Measurements from ENCODE around the gene ACO1.

GRCh38 chr9:32398207-32398606 is 13.8 kb downstream of the ACO1 start:
- TF ChIP-seq, protein P1, sequence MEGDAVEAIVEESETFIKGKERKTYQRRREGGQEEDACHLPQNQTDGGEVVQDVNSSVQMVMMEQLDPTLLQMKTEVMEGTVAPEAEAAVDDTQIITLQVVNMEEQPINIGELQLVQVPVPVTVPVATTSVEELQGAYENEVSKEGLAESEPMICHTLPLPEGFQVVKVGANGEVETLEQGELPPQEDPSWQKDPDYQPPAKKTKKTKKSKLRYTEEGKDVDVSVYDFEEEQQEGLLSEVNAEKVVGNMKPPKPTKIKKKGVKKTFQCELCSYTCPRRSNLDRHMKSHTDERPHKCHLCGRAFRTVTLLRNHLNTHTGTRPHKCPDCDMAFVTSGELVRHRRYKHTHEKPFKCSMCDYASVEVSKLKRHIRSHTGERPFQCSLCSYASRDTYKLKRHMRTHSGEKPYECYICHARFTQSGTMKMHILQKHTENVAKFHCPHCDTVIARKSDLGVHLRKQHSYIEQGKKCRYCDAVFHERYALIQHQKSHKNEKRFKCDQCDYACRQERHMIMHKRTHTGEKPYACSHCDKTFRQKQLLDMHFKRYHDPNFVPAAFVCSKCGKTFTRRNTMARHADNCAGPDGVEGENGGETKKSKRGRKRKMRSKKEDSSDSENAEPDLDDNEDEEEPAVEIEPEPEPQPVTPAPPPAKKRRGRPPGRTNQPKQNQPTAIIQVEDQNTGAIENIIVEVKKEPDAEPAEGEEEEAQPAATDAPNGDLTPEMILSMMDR (IDR thresholded peaks at IDR 0.05; ENCODE audit: insufficient read depth, low read depth, low read length): no peak
- TF ChIP-seq EZH2 (IDR thresholded peaks at IDR 0.05; ENCODE audit: insufficient read depth, low read length): no peak

Measured in astrocyte (in vitro differentiated cells and primary cell).